Measurements from ENCODE around the gene LCN1.
"Not testable (repeated sequence)": the region's sequence is repeated elsewhere in the genome, so short reads cannot be mapped to it uniquely, and the experiment has no call there.

Gene LCN1

DNA sequence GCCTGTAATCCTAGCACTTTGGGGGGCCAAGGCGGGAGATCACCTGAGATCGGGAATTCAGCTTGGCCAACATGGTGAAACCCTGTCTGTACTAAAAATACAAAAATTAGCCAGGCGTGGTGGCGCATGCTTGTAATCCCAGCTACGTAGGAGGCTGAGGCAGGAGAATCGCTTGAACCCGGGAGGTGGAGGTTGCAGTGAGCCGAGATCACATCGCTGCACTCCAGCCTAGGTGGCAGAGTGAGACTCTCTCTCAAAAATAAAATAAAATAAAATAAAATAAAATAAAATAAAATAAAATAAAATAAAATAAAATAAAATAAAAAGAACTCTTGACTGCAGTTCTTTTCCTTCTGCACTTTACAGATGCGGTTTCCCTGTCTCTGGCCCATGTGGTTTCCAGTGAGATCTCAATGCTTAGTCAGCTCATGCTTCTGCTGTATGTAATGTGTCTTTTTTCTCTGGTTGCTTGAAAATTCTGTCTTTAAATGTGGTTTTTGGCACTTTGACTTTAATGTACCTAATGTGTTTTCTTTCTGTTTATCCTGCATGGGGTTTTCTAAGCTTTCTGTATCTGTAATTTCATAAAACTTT lies 7.7 kb downstream of the LCN1 start:
- not testable (repeated sequence) for H2AK5ac ChIP-seq (ENCODE audit: low read length); H3K9me3 ChIP-seq (ENCODE audit: insufficient read depth, low read depth, low read length); H3K79me1 ChIP-seq (ENCODE audit: low read length); H2BK120ac ChIP-seq (ENCODE audit: insufficient read depth, low read length, poor library complexity); H3K27ac ChIP-seq (ENCODE audit: low read depth, low read length); H3K4me1 ChIP-seq (ENCODE audit: control insufficient read depth in 1 of 2, insufficient read depth in 2 of 2, low read length in 2 of 2); H4K91ac ChIP-seq (ENCODE audit: low read depth, low read length); H4K12ac ChIP-seq (ENCODE audit: low read depth, low read length); H3K27me3 ChIP-seq (ENCODE audit: insufficient read depth, low read length); H3K4ac ChIP-seq (ENCODE audit: low read depth, low read length); H2BK12ac ChIP-seq (ENCODE audit: low read length); H3K9ac ChIP-seq (ENCODE audit: low read length); H3K79me2 ChIP-seq (ENCODE audit: control insufficient read depth, insufficient read depth, low read length, poor library complexity); H2AFZ ChIP-seq (ENCODE audit: insufficient read depth, low read length, poor library complexity); H3K18ac ChIP-seq (ENCODE audit: low read length); H2BK5ac ChIP-seq (ENCODE audit: low read depth, low read length, poor library complexity); H3K36me3 ChIP-seq (ENCODE audit: control insufficient read depth in 1 of 2, insufficient read depth in 2 of 2, low read length in 2 of 2); DNase-seq; H4K8ac ChIP-seq (ENCODE audit: low read depth, low read length); H3K4me3 ChIP-seq (ENCODE audit: low read depth, low read length); H3K14ac ChIP-seq (ENCODE audit: low read length); H3K4me2 ChIP-seq (ENCODE audit: low read length); H3K23ac ChIP-seq (ENCODE audit: low read length)
- WGBS (ENCODE audit: extremely low coverage, insufficient coverage, insufficient read length) = no CpG with 5 or more reads among the region's 10 CpGs

- Histone ChIP-seq H4K12ac (ENCODE audit: low read depth, low read length) (no peak overlapping the region), H2AK5ac (ENCODE audit: low read length) (no peak overlapping the region), H3K14ac (ENCODE audit: low read length) (no peak overlapping the region), H3K9ac (ENCODE audit: low read length) (no peak overlapping the region), H3K9me3 (ENCODE audit: insufficient read depth, low read depth, low read length) (no peaks in the 10 kb centered on the region), H3K79me2 (ENCODE audit: control insufficient read depth, insufficient read depth, low read length, poor library complexity) (no peaks in the 10 kb centered on the region), H3K18ac (ENCODE audit: low read length) (no peak overlapping the region), H3K4ac (ENCODE audit: low read depth, low read length) (no peak overlapping the region), H4K91ac (ENCODE audit: low read depth, low read length) (no peak overlapping the region), H3K23ac (ENCODE audit: low read length) (no peak overlapping the region), H3K36me3 (ENCODE audit: control insufficient read depth in 1 of 2, insufficient read depth in 2 of 2, low read length in 2 of 2) (no peaks in the 10 kb centered on the region), H3K79me1 (ENCODE audit: low read length) (peaks cover 2% of the 10 kb centered on the region), H2BK12ac (ENCODE audit: low read length) (no peak overlapping the region), H3K27ac (ENCODE audit: low read depth, low read length) (no peak overlapping the region), H3K4me1 (ENCODE audit: control insufficient read depth in 1 of 2, insufficient read depth in 2 of 2, low read length in 2 of 2) (peaks cover 4% of the 10 kb centered on the region in 2 experiments), H4K8ac (ENCODE audit: low read depth, low read length) (no peak overlapping the region), H3K4me2 (ENCODE audit: low read length) (no peak overlapping the region), H2AFZ (ENCODE audit: insufficient read depth, low read length, poor library complexity) (no peak overlapping the region), H3K27me3 (ENCODE audit: insufficient read depth, low read length) (no peaks in the 10 kb centered on the region), H2BK5ac (ENCODE audit: low read depth, low read length, poor library complexity) (no peak overlapping the region), H2BK120ac (ENCODE audit: insufficient read depth, low read length, poor library complexity) (no peak overlapping the region), H3K4me3 (ENCODE audit: low read depth, low read length) (no peak overlapping the region)
- WGBS (ENCODE audit: extremely low coverage, insufficient coverage, insufficient read length) = no CpG with 5 or more reads among the region's 5 CpGs
- DNase-seq = no peak
Measured at GRCh38 chr9:135530146-135530545, 8.9 kb downstream of the LCN1 start.

DNA sequence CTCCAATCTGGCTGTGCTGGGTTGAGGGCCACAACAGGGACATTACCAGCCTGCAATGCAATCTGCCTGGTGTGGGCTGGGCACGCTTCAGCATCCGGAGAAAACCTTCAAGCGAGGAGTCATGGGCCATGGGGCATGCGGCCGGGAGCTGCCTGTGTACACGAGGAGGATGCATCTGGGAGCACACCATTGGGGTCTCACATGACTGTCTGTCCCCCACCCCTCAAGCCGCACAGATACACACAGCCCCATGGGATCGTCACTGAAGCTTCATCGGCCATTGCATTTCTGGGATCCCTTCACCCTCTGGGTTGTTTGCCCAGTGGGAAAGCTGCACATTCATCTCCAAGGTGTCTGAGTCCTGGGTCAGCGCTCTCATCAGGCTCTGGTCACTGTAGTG lies 9.9 kb downstream of the LCN1 start:
- DNase-seq = no peak
- H2BK120ac ChIP-seq (ENCODE audit: insufficient read depth, low read length, poor library complexity) = no peak overlapping the region
- no peak overlapping the region for H3K4ac ChIP-seq (ENCODE audit: low read depth, low read length)
- H3K4me3 ChIP-seq (ENCODE audit: low read depth, low read length) = no peak overlapping the region
- H2AFZ ChIP-seq (ENCODE audit: insufficient read depth, low read length, poor library complexity) = no peak overlapping the region
- H3K9me3 ChIP-seq (ENCODE audit: insufficient read depth, low read depth, low read length) = no peaks in the 10 kb centered on the region
- no peak overlapping the region for H2BK12ac ChIP-seq (ENCODE audit: low read length)
- H3K4me1 ChIP-seq (ENCODE audit: control insufficient read depth in 1 of 2, insufficient read depth in 2 of 2, low read length in 2 of 2) = peaks cover 4 to 8% of the 10 kb centered on the region in 2 experiments
- no peaks in the 10 kb centered on the region for H3K79me2 ChIP-seq (ENCODE audit: control insufficient read depth, insufficient read depth, low read length, poor library complexity)
- no CpG with 5 or more reads among the region's 10 CpGs for WGBS (ENCODE audit: extremely low coverage, insufficient coverage, insufficient read length)
- no peak overlapping the region for H2BK5ac ChIP-seq (ENCODE audit: low read depth, low read length, poor library complexity)
- no peaks in the 10 kb centered on the region for H3K27me3 ChIP-seq (ENCODE audit: insufficient read depth, low read length)
- no peak overlapping the region for H3K4me2 ChIP-seq (ENCODE audit: low read length)
- no peak overlapping the region for H3K18ac ChIP-seq (ENCODE audit: low read length)
- H4K91ac ChIP-seq (ENCODE audit: low read depth, low read length) = no peak overlapping the region
- H3K14ac ChIP-seq (ENCODE audit: low read length) = no peak overlapping the region
- no peaks in the 10 kb centered on the region for H3K36me3 ChIP-seq (ENCODE audit: control insufficient read depth in 1 of 2, insufficient read depth in 2 of 2, low read length in 2 of 2)
- no peak overlapping the region for H4K12ac ChIP-seq (ENCODE audit: low read depth, low read length)
- H4K8ac ChIP-seq (ENCODE audit: low read depth, low read length) = no peak overlapping the region
- peaks cover 2% of the 10 kb centered on the region for H3K79me1 ChIP-seq (ENCODE audit: low read length)
- no peak overlapping the region for H3K23ac ChIP-seq (ENCODE audit: low read length)
- no peak overlapping the region for H3K27ac ChIP-seq (ENCODE audit: low read depth, low read length)
- H2AK5ac ChIP-seq (ENCODE audit: low read length) = no peak overlapping the region
- no peak overlapping the region for H3K9ac ChIP-seq (ENCODE audit: low read length)

- Histone ChIP-seq H3K36me3 (ENCODE audit: control insufficient read depth in 1 of 2, insufficient read depth in 2 of 2, low read length in 2 of 2) (no peaks in the 10 kb centered on the region), H3K23ac (ENCODE audit: low read length) (no peak overlapping the region), H3K4me3 (ENCODE audit: low read depth, low read length) (no peak overlapping the region), H2BK5ac (ENCODE audit: low read depth, low read length, poor library complexity) (no peak overlapping the region), H2BK12ac (ENCODE audit: low read length) (no peak overlapping the region), H3K4me2 (ENCODE audit: low read length) (no peak overlapping the region), H3K79me1 (ENCODE audit: low read length) (peaks cover 2% of the 10 kb centered on the region), H2AFZ (ENCODE audit: insufficient read depth, low read length, poor library complexity) (no peak overlapping the region), H3K18ac (ENCODE audit: low read length) (no peak overlapping the region), H4K8ac (ENCODE audit: low read depth, low read length) (no peak overlapping the region), H2AK5ac (ENCODE audit: low read length) (no peak overlapping the region), H2BK120ac (ENCODE audit: insufficient read depth, low read length, poor library complexity) (no peak overlapping the region), H3K9ac (ENCODE audit: low read length) (no peak overlapping the region), H4K91ac (ENCODE audit: low read depth, low read length) (no peak overlapping the region), H3K27me3 (ENCODE audit: insufficient read depth, low read length) (no peaks in the 10 kb centered on the region), H3K14ac (ENCODE audit: low read length) (no peak overlapping the region), H3K4me1 (ENCODE audit: control insufficient read depth in 1 of 2, insufficient read depth in 2 of 2, low read length in 2 of 2) (peaks cover 0 to 10% of the 10 kb centered on the region in 2 experiments), H4K12ac (ENCODE audit: low read depth, low read length) (no peak overlapping the region), H3K9me3 (ENCODE audit: insufficient read depth, low read depth, low read length) (no peaks in the 10 kb centered on the region), H3K4ac (ENCODE audit: low read depth, low read length) (no peak overlapping the region), H3K27ac (ENCODE audit: low read depth, low read length) (no peak overlapping the region), H3K79me2 (ENCODE audit: control insufficient read depth, insufficient read depth, low read length, poor library complexity) (no peaks in the 10 kb centered on the region)
- DNase-seq = no peak
- no CpG with 5 or more reads among the region's 3 CpGs for WGBS (ENCODE audit: extremely low coverage, insufficient coverage, insufficient read length)
Measured at GRCh38 chr9:135533113-135533512, 11.9 kb downstream of the LCN1 start.
